Measurements from ENCODE around the gene WBP1.

GRCh38 chr2:74423231-74424095 is 34.8 kb upstream of the WBP1 start:
- TF ChIP-seq CTCF (IDR thresholded peaks at IDR 0.05 in 8 of 11, conservative IDR thresholded peaks at IDR 0.05 in 3 of 11), result no peak
- TF ChIP-seq POLR2A (IDR thresholded peaks at IDR 0.05), result no peak
